WERI-Rb-1 (cell line): ENCODE measurements around the gene ZNF613.

Experiments used
- DNase-seq: peaks from one replicate; pipeline ENCODE4 v3.0.0-alpha.2; 2020
- H3K27ac ChIP-seq: fragments of 250-450 bp; sonication (Bioruptor Pico); 2 replicates; pipeline ENCODE4 v1.5.1; 2020; ENCODE audit warnings: mild to moderate bottlenecking, moderate library complexity
- H3K27me3 ChIP-seq: fragments of 250-450 bp; sonication (Bioruptor Pico); 2 replicates; pipeline ENCODE4 v1.5.1; 2021; ENCODE audit warnings: mild to moderate bottlenecking, low read depth, moderate library complexity; ENCODE audit not compliant: insufficient read depth, severe bottlenecking
- H3K36me3 ChIP-seq: fragments of 250-450 bp; sonication (Bioruptor Pico); 2 replicates; pipeline ENCODE4 v1.5.1; 2020; ENCODE audit warnings: mild to moderate bottlenecking, moderate library complexity
- H3K4me3 ChIP-seq: 2 replicates; pipeline ENCODE4 v1.5.1; 2011; ENCODE audit warnings: low read depth, mild to moderate bottlenecking, control low read depth, low read length
- H3K9me3 ChIP-seq: fragments of 250-450 bp; sonication (Bioruptor Pico); 2 replicates; pipeline ENCODE4 v1.5.1; 2021; ENCODE audit warnings: mild to moderate bottlenecking, moderate library complexity; ENCODE audit not compliant: severe bottlenecking
- CTCF ChIP-seq: IDR thresholded peaks from 2 replicates; pipeline ENCODE4 v1.5.1; 2011; ENCODE audit warnings: low read depth, mild to moderate bottlenecking, control low read depth, inconsistent platforms, low read length

Gene ZNF613

DNA sequence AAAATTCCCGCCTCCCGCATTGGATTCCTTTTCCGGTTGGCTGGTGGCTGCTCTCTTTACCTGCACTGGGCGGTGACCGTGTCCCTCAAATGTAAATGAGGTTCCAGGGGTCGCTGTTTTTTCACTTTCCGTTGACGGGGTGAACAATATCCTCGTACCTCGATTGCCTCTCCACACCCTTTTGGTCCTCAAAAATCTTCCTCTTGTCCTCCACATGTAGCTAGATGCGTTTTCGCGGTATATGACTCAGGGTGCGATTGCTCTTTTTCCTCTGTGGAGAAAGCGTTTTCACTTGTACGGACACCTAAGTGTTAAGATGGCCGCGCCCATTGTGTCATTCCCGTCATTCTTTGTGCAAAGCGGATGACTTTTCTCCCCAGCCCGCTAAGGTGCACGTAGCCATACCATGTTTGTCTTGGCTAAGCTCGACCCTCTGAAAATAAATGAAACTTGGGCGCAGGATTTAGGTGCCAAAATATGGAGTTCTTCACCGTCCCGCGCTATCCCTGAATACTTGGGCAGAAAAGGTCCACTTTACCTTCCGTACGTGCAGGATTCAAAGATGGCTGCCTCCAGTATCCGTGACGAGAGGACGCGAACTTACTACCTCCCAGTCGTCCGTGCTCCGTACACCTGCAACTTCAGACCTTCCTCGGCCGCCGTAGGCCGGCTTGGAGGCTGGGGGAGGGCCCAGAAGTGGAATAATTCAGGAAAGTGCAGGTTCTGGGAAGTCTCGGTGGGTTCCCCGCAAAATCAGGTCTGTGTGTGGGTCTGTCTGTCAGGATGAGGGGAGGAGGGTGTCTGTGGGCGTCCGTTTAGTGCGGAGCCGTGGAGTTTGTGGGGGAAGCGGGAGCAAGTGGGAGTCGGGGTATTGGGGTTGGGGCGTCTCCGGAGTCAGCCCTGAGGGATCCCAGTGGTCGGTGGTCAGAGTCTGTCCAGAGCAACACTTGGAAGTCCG, at the start of gene ZNF613:
TSS of gene ZNF613 (plus strand) at position 689 of the 958 bp plus-strand sequence. CDS start 8,749 bp downstream, outside the sequence.
- H3K4me3 ChIP-seq, result peak within 1 kb of the TSS; percentile 96
- no peaks in the 10 kb centered on the region for H3K27me3 ChIP-seq
- TF ChIP-seq CTCF, result 0 out of 2 replicates have a peak, but pooled peaks have one; percentile 4
- DNase-seq, result peak; percentile 92
- H3K9me3 ChIP-seq, result peaks cover 22% of the 10 kb centered on the region
- H3K36me3 ChIP-seq, result peaks cover 19% of the 10 kb centered on the region
- peak within 1 kb of the TSS; percentile 95 for H3K27ac ChIP-seq

DNA sequence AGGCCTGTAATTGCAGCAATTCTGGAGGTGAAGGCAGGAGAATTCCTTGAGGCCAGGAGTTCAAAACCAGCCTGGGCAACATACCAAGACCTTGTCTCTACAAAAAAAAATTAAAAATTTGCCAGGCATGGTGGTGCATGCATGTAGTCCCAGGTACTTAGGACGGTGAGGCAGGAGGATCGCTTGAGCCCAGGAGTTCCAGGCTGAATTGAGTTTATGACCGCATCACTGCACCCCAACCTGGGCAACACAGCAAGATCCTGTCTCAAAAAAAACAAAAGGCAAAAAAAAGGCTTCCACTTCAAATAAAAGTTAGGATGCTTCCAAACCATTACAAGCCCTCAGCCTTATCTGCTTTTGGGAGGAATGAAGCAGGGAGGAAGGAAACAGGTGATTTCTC, 44.8 kb upstream of the ZNF613 start:
- Histone ChIP-seq H3K9me3 (no peaks in the 10 kb centered on the region), H3K27ac (no peak overlapping the region), H3K36me3 (peaks cover 20% of the 10 kb centered on the region), H3K27me3 (no peaks in the 10 kb centered on the region), H3K4me3 (no peak overlapping the region)
- no peak for TF ChIP-seq CTCF
- no peak for DNase-seq

DNA sequence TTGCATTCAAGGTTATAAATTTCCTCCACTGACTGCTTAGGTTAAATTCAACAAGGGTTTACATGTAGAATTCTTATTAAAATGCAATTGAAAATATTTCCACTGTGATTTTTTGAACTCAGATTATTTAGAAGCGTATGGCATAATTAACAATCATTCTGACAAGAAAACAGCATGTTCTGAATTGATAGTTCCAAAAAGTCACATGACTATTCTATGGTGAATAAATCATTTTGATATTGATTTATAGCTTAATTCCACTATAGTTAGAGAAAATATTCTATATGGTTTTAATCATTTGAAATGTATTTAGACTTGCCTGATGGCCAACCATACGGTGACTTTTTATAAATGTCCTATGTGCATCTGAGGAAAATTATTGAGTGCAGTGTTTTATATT, 42.6 kb upstream of the ZNF613 start:
- no peak overlapping the region for H3K27ac ChIP-seq
- TF ChIP-seq CTCF, result no peak
- no peak overlapping the region for H3K4me3 ChIP-seq
- H3K27me3 ChIP-seq, result no peaks in the 10 kb centered on the region
- peaks cover 11% of the 10 kb centered on the region for H3K36me3 ChIP-seq
- no peaks in the 10 kb centered on the region for H3K9me3 ChIP-seq
- DNase-seq, result no peak

DNA sequence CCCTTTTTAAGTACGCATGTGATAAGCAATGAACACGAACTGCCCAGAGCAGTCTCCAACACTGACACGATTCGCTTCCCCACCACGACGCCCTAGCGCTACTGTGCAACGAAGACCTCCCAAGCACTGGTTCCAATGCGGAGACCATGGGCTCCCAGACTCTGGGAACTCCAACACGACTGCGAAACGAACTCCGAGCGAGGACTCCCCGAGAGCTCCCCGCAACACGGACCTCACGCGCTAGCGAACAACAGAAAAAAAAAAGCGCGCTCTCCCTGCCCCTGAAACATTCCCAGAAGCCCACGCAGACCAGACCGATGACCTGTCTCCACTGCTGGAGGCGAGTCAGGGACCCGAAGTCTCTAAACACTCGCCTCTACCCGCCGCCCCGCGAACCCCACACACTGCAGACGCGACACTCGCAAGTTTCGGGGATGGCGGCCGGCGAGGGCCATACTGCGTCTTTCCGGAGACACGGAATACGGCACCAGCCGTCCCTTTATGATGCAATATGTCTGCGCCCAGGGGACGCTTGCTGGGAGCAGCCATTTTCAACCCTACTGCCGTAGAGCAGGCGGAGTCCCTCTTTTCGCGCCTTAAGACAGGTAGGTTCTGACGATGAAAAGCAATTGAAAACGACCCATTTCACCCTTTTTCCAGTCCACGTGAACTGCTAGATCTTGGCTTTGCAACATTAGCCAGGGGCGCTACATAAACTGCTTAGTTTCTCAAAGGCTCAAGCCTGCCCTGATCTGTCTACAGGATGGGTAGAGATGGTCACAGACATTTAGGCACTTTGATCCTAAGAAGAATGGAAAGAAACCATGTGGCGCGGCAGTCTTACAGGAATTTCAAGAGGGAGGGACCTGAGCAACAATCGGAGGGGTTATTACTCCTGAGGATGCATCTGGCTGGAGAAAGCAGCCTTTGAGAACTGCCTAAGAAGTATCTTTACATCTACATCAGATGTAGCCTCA, 39.5 kb upstream of the ZNF613 start, which contains the start of gene ZNF577:
TSS of gene ZNF577 (minus strand) at position 430 of the 977 bp plus-strand sequence. CDS start 7,569 bp downstream, outside the sequence.
- peak within 1 kb of the TSS; percentile 67 for H3K4me3 ChIP-seq
- no peaks in the 10 kb centered on the region for H3K27me3 ChIP-seq
- DNase-seq, result peak; percentile 95
- H3K27ac ChIP-seq, result peak within 1 kb of the TSS; percentile 65
- peaks cover 14% of the 10 kb centered on the region for H3K9me3 ChIP-seq
- peaks cover 39% of the 10 kb centered on the region for H3K36me3 ChIP-seq
- TF ChIP-seq CTCF, result no peak

DNA sequence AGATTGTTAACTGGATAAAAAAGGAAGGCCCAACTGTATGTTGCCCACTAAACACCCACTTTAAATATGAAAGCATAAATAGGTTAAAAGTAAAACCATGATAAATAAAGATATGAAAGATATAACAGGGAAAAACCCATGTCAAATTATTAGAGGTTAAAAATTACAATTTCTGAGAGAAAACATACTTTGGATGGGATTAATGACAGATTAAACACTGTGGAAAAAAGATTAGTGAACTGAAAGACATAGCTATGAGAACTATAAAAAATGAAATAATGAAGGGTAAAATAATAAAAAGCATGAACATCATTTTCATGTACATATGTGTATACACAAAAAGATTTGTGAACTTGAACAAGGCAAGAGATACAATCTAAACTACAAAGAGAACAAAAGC, 37.3 kb upstream of the ZNF613 start:
- Histone ChIP-seq H3K27me3 (no peaks in the 10 kb centered on the region), H3K36me3 (peaks cover 60% of the 10 kb centered on the region), H3K9me3 (peaks cover 14% of the 10 kb centered on the region), H3K27ac (no peak overlapping the region), H3K4me3 (no peak overlapping the region)
- DNase-seq, result no peak
- TF ChIP-seq CTCF, result no peak
